GM19455 (cell line): Measurements from ENCODE around the gene TSPEAR.

ENCODE experiments used
- ATAC-seq: cut with Tn5 transposase; IDR thresholded peaks from one replicate; pipeline ENCODE4 v1.9.1; 2021; ENCODE audit not compliant: unreplicated experiment

TSPEAR gene

DNA sequence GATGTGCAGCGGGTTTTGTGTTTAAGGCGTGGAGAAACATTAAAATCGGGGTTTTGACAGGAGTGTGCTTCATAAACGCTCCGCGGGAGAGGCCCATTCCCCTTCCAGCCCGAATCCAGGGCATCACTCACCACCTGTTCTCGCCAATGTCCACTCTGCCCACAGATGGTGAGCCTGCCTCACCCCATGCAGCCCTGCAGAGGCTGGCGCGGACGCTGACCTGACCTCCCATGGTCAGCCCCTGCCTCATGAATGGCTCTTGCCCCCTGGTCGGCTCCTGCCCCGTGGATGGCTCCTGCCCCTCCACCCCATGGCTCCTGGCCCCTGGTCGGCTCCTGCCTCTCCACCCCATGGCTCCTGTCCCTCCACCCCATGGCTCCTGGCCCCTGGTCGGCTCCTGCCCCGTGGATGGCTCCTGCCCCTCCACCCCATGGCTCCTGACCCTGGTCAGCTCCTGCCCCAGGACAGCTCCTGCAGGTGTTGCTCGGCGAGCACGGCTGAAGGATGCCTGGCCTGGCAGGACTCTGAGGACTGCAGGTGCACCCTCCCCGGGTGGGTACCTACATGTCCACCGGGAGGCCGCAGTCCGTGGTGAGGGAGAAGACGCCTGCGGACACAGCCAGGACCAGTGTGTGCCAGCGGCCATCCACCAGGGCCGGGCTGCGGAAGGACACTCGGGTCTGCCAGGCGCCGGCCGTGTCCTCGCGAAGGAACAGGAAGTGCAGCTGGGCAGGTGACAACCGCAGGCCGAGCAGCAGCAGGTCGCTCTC is 178.1 kb downstream of the TSPEAR start:
- no peak for ATAC-seq

- no peak for ATAC-seq
These were observed 178.7 kb downstream of the TSPEAR start for GRCh38 chr21:44532712-44533111.

- ATAC-seq = no peak
These were observed 179.5 kb downstream of the TSPEAR start for GRCh38 chr21:44531606-44532564.

DNA sequence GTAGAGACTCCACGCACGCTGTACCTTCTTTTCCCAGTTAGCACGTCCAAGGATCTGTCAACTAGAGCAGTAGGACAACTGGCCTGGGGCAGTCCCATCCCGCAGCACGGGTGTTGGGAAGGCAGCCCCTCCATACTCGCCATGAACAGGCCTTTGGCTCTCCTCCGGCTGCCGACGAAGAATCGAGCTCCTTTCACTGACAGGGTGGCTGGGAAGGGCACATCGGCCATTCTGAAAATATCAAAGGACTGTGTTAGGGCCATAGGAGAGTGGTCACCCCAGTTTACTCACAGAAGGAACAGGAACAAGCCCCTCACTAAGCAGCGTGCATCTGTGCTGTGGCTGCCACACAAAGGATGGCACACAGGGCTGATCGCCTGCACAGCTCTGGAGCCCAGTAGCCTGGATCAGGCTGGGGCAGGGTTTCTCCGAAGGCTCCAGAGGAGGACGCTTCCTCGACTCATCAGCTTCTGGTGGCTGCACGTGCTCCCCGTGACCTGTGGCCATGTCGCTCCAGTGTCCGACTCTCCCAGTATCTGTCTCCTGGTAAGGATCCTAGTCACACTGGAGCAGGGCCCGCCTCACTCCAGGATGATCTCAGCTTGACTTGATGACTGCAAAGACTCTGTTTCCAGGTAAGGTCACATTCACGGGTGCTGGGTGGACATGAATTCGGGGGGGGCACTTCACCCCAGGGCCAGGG is 180.3 kb downstream of the TSPEAR start:
- no peak for ATAC-seq

DNA sequence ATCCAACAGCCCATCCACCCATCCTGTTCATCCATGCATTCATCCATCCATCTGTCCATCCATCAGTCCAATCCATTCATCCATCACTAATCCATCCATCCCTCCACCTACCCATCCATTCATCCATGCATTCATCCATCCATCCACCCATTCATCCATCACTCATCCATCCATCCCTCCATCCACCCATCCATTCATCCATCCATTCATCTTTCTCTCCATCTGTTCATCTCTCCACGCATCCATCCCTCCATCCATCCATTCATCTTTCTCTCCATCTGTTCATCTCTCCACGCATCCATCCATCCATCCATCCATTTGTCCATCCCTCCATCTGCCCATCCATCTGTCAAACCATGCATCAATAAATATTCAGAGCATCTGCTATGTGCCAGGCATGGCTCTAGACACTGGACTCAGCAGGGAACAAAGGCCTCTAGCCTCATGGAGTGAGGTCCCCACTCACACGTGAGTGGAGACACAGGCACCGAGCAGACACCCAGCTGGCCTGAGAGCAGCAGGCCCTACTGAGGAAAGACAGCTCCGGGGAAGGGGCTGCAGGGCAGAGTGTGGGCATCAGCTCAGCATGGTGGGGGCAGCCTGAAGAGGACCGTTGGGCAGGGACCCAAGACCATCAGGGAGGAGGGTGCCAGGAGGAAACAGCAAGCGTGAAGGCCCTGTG is 181.0 kb downstream of the TSPEAR start:
- ATAC-seq = no peak

- ATAC-seq = no peak
These were observed 181.8 kb downstream of the TSPEAR start for GRCh38 chr21:44529503-44530125.

GRCh38 chr21:44529011-44529421 is 182.4 kb downstream of the TSPEAR start:
- ATAC-seq = no peak

DNA sequence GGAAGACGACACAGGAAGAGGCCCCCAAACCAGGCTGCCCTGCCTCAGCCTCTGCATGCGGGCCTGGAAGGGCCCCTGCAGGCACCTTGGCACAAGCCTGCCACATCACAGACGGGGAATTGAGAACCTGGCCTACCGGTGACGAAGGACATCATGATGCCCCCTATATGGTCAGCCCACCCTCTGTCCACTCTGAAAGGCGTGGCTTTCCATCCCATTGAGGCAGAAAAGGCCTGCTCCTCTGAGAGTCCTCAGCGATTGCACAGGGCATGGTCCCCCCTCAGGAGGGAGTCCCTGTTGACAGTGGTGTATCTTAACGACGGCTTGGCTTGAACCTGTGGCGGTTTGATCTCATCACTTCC is 182.8 kb downstream of the TSPEAR start:
- no peak for ATAC-seq

DNA sequence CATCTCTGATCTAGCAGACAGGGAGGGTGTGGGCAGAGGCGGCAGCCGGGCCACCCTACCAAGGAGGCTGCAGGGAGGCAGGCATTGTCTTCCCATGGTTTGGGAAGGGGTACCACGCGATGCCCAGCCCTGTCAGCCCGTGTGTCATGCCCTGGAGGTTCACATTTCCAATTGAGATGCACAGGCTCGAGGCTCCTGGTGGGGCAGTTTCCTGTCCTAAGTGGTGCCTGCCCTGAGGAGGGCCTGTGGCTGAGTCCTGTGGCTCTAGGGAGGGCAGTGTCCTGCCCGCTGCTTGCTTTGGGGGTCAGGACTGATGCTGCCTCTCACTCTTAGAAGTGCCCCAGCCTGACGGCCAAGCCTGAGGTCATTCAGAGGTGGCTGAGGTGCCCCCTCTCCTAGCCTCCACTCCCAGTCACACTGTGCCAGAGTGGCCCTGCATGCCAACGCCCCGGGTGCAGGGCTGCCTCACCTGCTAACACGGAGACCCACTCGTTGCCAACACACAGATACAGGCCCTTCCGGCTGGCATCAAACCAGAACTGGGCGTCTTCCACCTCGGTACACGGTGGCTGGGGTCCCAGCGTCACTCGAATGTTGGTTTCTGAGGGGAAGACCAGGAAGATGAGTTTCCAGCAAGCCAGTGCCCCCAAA is 183.3 kb downstream of the TSPEAR start:
- no peak for ATAC-seq

GRCh38 chr21:44527156-44527982 is 184.0 kb downstream of the TSPEAR start:
- no peak for ATAC-seq

DNA sequence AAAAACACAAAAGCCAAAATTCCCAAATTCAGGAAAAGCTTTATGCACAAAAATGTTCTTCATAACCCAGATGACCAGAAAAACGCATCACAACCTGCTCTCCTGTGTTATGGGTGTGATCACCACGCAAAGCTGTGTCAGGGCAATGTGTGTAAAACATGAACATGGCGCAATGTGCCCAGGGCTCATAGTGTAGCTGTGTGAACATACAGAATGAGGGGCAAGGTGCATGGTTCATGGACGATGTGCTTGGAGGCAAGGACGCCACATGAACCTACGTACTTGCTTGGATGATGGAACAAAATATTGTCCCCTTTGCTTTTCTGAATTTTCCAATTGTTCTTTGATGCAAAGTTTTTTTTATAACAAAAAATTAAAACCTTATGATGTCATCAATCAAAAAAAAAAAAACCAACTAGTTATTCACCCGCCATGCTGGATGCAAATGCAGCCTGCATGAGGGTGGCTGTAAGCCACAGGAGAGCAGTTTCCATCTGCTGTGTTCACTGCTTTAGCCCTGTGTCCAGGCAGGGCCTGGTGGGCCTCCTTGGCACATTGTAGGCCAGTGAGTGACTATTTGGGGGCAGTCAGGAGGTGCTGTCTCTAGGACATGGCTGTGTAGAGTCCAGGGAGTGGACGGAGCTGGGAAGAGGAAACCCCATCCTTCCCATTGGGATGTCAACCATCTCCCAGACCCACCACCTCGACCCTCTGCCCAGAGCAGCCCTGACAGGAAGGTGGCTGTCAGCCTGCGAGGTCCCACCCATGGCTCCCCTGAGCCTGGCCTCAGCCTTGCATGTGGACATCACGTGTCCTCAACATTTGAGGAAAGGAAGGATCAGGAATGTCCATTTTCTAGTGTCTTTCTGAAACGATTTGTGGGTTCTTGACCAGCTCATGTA is 185.0 kb downstream of the TSPEAR start:
- ATAC-seq = no peak

GRCh38 chr21:44525391-44526095 is 185.8 kb downstream of the TSPEAR start:
- no peak for ATAC-seq

GRCh38 chr21:44524414-44525371 is 186.7 kb downstream of the TSPEAR start:
- ATAC-seq = no peak

DNA sequence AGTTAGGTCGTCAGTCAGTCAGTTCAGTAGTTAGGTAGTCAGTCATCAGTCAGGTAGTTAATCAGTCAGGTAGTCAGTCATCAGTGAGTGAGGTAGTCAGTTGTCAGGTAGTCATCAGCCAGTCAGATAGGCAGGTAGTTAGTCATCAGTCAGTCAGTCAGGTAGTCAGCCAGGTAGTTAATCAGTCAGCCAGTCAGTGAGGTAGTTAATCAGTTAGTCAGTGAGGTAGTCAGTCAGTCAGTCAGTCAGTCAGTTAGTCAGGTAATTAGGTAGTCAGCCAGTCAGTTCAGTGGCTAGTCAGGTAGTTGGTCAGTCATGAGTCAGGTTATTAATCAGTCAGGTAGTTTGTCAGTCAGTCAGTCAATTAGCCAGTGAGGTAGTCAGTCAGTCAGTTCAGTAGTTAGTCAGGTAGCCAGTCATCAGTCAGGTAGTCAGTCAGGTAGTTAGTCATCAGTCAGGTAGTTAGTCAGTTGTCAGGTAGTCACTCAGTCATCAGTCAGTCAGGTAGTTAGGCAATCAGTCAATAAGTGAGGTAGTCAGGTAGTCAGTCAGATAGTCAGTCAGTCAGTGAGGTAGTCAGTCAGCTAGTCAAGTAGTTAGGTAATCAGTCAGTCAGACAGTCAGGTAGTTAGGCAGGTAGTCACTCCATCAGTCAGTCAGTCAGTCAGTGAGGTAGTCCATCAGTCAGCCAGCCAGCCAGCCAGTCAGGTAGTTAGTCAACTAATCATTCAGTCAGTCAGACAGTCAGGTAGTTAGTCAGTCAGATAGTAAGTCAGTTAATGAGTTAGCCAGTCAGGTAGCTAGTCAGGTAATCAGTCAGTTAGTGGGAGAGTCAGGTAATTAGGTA is 187.6 kb downstream of the TSPEAR start:
- ATAC-seq = no peak

DNA sequence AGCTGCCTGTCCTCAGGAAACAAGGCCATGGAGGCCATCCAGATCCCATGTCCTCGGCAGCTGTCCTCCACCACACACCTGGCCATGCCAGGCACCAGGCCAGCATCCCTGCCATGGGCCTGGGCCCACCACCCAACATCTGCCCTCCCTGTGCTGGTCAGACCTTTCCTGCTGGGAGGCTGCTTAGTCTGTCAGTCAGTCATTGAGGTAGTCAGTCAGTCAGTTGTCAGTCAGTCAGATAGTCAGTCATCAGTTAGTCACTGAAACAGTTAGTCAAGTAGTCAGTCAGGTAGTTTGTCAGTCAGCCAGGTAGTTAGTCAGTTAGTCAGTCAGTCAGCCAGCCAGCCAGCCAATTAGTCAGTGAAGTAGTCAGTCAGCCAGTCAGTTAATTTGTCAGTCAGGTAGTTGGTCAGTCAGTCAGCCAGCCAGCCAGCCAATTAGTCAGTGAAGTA is 188.6 kb downstream of the TSPEAR start:
- ATAC-seq = no peak
